Ramos (cell line): Measurements from ENCODE around the gene TUSC2.
"Not testable (repeated sequence)": the region's sequence is repeated elsewhere in the genome, so short reads cannot be mapped to it uniquely, and the experiment has no call there.

Source experiments
- in situ Hi-C: fragments of 300-500 bp; cut with MboI; formaldehyde crosslinking; loops from one replicate; pipeline ENCODE4 v1.14.3; 2022; ENCODE audit warnings: low sequenced_read_pairs; ENCODE audit not compliant: unreplicated experiment

Gene TUSC2

DNA sequence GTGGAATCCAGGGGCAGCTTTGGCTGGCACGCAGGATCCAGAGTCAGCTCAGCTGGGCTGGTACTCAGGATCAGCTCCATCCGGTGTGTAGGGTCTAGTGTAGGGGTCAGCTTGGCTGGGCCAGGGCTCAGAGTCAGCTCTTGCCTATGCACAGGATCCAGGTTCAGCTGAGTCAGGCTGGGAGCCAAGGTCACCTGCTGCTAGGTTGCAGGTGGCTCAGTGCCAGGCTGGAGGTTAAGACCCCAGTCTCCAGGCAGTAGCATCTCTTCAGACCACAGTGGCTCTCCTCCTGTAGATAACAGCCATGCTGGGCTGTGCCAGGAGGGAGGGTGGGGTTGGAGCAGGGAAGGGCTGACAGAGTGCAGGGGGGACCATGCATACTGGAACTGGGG lies 30.6 kb downstream of the TUSC2 start:
- in situ Hi-C loops = no loop called here

DNA sequence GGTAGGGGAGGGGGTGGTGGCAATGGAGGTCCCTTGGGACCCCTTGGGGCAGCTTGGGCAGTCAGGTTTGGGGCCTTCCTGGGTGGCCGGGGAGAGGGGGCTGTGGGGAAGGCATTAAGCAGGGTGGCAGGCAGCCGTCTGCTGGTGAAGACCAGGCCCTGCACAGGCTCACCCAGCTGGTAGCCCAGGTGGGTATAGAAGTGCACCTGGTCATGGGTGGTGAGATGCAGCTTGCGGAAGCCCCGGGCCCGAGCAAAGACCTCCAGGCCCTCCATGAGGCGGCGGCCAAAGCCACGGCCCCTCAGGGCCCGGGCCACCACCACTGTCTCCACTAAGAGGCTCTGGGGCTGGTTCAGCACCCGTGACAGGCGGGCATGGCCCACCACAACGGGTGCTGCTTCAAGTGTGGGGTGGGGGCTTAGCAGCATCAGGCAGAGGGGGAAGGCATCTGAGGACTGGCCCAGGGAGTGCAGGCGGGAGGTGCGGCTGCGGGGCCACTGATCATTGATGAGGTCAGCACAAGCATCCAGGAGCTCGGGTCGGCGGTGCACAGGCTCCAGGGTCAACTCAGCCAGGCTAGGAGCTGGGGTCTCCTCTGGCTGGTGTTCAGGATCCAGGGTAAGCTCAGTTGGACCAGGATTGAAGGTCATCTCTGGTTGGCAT lies 31.2 kb downstream of the TUSC2 start:
- in situ Hi-C loops = no loop called here

DNA sequence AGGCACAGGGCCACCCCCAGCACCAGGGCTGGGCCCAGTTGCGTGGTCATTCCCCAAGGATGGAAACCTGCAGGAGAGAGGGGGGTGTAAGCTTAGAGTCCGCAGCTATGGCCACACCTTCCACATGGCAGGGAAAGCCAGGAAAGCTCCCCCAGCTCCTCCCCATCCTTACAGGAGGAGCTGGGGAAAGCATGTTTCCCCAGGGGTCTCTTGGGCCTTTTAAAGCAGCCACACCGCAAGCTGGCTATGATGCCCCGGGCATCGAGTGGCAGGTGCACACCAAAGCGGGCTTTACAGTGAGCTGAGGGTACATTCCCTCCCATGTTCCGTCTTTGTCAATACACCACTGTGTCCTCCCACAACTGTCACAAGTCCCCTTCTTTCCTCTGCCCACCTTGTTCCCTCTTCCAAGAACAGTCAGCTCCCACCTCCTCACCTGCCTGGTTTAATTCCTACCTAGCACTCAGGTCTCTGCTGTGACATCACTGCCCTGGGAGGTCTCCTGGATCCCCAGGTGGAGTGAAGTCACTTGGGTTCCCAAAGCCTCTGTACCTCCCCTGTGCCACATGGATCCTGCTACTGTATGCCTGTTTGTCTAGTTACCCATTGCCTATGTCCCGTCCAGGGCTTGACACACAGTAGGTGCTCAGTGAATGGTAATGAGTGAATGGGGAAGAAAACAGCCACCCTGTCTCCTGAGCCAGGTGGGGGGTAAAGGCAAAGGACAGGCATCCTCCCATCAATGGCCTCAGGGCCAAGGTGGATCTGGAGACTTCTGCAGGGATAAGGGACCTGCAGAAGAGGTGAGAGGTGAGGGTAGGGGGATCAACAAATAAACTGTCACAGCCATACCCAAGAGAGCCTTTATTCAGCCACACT lies 32.2 kb downstream of the TUSC2 start:
- in situ Hi-C loops = no loop called here

DNA sequence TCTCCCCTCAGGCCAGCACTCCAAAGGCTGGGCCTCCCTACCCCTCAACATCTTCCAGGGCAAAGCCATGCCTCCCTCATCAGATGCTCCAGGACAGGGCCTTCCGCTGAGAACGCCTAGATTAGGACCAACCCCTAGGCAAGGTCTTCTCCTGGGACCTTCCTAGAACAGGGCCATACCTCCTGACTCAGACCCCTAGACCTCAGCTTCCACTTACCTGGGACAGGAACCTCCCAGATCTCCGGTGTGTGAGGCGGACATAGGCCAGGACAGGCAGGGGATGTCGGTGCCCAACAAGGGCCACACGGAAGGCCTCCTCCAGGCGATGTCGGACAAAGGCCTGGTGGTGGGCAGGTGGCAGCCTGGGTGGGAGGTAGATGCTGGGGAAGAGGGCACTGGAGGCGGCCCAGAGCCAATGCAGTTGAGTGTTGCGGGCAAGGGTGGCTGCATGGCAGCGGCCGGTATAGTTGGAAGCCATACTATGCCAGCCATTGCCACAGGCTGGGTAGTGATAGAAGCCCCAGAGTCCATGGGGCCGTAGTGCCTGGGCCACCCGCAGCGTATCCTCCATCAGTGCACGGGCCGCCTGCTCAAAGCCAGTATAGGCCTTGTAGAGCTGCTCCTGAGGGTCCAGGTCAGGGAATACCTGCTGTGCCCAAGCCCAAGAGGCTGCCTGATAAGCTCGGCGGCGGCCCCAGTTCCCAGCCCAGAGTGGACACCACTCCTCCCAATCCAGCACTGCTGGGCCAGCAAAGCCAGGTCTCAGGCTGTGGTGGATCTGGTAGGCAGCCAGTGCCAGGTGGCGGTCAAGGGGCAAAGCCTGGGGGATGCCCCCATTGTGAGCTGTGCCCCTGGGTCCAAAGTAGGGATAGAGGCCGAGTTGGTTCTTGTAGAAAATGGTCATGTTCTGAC lies 33.3 kb downstream of the TUSC2 start:
- in situ Hi-C loops = no loop called here

DNA sequence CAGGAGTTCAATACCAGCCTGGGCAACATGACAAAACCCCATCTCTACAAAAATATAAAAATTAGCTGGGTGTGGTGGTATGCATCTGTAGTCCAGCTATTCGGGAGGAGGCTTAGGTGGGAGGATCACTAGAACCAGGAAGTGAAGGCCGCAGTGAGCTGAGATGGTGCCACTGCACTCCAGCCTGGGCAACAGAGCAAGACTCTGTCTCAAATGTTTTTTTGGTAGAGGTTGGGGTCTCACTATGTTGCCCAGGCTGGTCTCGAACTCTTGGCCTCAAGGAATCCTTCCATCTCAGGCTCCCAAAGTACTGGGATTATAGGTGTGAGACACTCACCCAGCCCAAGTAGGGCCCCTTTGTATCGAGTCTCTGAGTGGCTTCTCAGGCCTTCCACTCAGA lies 33.9 kb downstream of the TUSC2 start:
- in situ Hi-C loops = no loop called here

DNA sequence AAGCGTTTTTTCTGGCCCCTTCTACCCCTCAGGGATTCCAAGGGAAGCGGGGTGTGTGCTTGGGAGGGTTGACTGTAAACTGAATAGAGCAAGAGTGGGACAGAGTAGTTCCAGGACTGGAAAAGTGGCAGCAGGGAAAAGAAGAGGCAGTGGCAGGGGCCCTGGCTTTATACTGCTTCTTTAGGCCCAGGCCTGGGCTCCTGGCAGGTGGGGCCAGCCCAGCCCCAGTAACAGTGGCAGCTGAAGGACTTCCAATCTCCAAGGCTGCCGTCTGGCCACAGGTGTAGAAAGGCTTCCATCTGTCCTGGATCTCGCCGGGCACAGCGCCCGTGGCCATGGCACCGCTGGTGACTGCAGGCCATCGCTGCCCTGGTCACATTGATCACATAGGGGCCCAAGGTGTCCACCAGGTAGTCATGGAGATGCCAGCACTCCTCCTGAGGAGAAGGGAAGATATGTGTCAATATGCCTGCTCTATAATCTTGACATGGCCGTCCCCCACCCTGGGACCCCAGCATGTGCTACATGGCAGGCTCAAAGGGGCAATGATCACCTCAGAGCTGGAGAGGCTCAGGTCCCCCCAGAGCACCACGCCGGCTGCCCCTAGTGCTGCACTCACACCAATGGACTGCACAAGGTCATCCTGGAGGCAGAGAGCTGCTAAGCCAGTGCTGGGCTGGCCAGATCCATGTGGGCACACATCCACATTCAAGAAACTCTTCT lies 34.8 kb downstream of the TUSC2 start:
- in situ Hi-C loops = no loop called here

DNA sequence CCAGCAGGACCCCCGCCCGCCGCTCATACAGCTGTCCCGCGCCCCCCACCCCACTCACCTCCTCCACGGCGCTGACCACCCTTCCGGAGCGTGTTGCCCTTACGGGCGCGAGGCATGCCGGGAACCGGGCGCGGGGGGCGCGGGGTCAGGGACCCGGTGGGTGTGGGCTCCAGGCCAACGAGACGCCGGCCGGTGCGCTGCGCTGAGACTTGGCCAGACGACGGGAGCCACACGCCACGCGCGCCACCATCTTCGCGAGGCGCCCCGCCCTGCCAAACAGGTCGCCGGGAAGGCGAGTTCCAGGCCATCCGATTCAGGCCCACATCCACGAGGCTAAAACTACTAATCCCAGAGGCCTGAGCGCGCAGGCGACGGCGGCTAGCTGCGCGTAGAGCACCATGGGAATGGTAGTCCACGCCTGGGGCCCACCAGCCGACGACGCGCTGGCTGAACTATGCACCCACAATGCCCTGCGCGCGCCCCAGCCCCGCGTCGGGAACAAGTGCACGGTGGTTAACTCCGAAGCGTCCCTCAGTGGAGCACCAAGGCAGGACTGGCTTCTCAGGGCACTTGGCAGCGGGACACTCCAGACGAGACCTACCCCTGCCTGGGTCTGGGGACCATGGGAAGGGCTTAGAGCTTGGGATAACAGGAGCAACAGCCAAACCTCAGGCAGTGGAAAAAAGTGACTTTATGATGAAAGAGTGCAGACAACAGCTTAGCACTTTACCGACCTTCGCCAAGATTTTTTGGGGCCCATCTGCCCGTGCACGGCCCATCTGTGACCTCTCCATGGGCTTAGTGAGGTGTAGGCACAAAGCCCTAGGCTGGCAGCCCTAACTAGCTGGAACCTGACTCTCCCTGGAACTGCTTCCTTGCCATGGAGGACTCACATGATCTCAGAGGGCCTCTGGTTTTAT lies 35.6 kb downstream of the TUSC2 start, which contains the start of gene IFRD2:
Gene IFRD2, minus strand, starts transcription at position 271 of the 920 bp plus-strand sequence. Its CDS starts 155 bp downstream, at position 116.
- in situ Hi-C loops = no loop called here

DNA sequence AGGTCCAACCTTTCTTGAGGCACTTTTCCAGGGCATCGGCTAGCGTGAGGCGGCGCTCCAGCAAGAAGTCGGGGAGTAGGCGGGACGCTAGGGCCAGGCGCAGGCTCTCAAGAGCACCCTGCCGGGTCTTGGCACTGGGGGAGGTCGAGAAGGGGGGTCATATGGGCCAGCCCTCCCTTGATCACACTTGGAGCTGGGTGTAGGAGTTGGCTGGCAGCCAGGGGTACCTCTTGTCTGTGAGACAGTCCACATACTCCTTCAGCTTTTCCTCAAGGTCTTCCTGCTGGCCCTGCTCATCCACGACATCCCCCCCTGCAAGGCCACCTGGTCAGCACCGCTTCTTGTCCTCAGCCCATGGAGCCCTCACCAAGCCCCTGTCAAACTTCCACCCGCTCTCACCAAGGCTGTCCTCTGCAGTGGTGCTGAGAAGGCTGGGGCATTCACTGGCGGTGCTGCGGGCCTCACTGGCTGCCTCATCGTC lies 37.8 kb downstream of the TUSC2 start:
- in situ Hi-C loops = no loop called here

DNA sequence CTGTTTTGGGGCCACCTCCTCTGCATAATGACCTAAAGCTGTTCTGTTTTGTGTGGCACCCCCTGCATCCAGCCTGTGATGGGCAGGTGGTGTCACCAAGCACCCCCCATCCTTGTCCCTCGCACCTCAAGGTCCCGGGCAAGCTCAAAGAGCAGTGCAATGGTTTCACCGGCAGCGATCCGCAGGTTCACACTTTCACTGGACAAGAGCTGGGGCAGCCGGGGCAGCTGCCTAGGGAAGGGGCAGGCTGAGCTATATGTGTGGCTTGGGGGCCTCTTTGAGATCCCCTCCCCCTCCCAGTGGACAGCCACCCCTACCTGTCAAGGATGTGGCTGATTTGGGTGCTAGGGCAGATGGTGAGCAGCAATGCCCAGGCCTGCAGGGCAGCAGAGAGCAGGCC lies 38.9 kb downstream of the TUSC2 start:
- in situ Hi-C loops = no loop called here

DNA sequence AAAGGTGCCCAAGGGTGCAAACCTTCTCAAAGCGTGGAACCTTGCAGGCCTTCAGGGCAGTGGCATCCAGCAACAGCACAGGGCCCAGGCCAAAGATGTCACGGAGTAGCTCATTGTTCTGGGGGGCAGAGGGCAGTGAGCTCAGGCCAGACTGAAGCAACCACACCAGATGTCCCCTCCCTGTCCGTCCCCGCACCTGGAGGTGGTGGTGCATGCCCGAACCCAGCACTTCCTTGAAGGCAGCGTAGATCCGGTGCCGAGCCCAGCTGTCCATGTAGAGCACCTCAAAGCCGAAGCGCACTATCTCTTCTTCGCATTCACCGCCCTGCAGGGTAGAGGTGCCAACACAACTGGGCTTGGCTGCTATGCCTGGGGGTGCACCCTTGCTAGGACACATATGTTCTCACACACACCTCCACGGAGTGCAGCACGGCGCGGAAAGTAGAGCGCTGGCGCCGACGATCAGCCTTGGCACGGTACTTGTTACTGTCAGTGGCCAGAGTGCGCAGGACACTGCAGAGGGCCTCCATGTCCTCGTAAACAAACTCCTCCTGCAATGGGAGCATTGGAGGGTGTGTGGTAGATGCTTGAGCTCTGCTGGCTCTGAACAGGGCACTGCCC lies 39.5 kb downstream of the TUSC2 start:
- in situ Hi-C loops = no loop called here

DNA sequence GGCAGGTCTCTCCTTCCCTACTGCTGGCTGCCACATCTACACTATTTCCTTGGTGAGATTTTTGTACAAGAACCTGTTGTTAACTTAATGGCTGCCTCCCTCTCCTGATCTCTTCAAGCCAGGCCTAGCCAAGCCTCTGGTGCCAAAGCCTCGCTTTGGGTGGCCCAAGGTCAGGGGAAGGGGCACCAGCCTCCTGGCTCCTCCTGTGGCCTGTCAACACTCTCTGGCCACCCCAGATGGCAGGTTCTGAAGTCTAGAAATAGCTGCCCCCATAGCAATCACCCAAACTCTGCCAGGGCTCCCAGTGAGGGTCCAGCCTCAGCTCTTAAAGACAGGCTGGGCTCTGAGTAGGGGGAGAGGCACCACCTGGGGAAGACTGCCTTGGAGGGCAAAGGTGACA lies 40.8 kb downstream of the TUSC2 start:
- in situ Hi-C loops = no loop called here

DNA sequence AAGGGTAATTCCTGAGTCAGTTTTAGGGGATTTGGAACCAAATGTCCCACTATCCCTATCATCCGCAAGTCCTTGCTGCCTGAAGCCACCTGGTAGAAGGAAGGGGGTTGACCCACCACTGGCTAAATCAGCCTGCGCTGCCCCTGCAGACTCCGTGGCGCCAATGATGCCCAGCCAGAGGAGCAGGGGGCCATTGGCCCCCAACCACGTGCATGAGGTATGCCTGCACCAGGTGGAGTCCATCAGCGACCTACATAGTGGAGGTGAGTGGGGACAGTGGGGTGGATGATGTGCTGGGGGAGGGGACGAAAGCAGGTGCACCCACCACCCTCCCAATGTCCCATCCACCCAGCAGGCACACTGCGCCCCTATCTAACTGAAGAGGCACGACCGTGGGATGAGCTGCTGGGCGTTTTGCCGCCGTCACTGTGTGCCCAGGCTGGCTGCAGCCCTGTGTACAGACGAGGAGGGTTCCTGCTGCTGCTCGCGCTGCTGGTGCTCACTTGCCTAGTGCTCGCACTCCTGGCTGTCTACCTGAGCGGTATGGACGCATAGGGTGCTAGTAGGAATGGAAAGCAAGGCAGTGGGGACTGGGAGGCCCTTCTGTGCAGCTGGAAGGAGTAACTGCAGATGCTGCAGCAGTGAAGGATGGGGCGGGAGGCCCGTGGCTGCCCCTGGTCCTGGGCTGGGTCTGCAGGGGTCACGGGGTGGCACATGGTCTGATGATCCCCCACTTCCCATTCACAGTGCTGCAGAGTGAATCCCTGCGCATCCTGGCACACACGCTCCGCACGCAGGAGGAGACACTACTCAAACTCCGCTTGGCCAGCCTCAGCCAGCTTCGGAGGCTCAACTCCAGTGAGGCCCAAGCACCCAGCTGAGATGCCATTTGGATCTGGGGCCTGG lies 41.4 kb downstream of the TUSC2 start:
- in situ Hi-C loops = no loop called here

DNA sequence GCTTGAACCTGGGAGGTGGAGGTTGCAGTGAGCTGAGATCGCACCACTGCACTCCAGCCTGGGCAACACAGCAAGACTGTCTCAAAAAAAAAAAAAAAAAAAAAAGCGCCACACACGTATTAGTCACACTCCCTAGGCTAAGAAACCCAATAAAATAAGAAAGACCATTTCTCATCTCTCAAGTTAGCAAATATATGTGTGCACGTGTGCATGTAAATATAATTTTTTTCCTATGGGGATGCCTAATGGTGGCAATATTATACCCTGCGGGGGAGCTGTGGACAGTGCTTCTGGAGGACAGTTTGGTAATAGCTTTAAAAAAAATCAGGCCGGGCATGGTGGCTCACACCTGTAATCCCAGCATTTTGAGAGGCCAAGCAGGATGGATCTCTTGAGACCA lies 43.9 kb downstream of the TUSC2 start:
- in situ Hi-C loops = not testable (repeated sequence)

DNA sequence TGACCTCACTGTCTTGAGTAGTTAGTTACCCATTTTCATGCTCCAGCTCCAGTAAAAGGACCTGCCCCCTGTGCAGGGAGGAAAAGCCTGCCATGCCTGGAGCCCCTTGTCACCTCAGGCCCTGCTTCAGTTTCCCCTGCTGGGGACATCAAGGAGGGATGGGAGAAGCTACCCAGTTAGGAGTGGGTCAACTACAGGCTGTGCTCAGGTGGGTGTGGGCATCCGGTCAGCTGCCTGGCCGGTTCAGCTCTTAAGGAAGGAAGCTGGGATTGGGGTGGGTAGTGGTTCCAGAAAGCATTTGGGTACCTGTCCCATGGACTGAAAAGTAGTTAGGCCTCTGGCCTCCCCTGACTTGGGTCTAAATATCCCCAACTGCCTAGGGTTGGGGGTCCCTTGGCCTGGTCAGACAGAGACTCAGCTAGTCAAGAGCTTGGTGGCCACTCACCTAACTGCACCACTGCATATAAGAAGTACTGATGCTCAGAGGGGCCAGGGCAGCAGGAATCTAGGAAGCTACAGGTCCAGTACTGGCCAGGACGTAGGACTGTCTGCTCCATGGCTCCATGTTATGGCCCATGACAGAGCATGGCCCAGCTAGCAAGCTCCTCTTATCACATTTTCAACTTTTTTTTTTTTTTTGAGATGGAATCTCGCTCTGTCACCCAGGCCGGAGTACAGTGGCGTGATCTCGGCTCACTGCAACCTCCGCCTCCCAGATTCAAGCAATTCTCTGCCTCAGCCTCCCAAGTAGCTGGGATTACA lies 48.6 kb downstream of the TUSC2 start:
- in situ Hi-C loops = no loop called here

DNA sequence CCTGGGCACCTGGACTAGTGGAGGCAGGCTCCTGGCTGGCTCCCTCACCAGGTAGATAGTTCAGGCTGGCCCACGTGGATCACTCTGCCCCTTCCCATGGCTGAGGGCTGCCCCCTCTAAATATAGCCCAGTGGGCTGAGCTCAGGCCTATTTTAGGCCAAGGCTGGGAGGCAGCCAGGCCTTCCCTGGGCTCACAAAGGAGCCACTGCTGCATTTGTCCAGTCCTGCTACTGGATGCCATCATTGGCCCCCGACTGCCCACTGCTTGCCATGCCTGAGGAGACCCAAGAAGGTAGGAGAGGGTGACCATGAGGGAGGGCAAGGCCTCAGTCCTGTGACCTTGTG lies 49.2 kb downstream of the TUSC2 start, which contains the start of gene LSMEM2:
Gene LSMEM2, plus strand, starts transcription at position 208 of the 345 bp plus-strand sequence. Its CDS starts 27 bp downstream, at position 235.
- in situ Hi-C loops = no loop called here

DNA sequence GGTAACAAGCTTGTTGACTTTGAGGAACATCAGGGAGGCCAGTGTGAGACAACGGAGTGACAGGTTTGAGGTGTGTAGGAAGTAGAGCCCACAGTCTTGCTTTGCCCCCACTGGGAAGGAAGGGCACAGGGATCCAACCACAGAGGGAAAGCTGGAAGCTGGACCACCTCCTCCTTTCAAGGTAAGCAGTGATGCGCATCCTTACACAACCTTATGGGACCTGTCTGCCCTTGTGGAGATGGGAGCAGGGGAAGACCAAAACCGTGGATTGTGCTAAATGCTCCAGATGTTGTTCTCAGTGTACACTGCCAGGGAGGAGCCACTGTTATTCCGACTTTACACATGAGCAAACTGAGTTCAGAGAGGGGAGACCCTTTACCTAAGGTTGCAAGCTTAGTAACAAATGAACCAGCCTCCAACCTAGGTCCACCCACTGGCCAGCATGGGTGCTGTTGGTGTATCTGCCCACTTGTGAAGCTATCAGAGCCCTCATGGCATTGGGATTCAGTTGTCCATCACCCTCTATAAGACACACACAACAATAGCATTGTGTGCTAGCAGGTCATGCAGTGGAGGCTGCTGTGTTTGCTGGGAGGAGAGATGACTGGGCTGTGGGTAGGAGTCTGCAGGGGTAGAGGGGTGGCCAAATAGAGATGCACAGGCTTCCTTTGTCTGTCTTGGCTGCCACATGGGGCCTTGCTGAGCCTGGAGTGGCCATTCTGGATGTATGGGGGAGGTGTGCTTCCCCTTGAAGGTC lies 49.7 kb downstream of the TUSC2 start:
- in situ Hi-C loops = no loop called here
